GM23338 (cell line): ENCODE data around the gene MYO1F. TPM values are rescaled to one million over a fixed set of nuclear protein-coding genes. Genes with fewer than 3 reads are reported as not detected.

ENCODE experiments used
- ATAC-seq: fragments of 200-7000 bp; cut with Tn5 transposase; 3 replicates; pipeline ENCODE4 v1.9.1; 2020
- DNase-seq: peaks from one replicate; pipeline ENCODE4 v3.0.0-alpha.2; 2015; ENCODE audit warnings: low spot score
- H2AFZ ChIP-seq: fragments of 200-600 bp; sonication (generic); 2 replicates; pipeline ENCODE4 v1.8.0; 2016; ENCODE audit warnings: antibody characterized with exemption, mild to moderate bottlenecking, moderate library complexity
- H3F3A ChIP-seq: fragments of 200-600 bp; sonication (generic); replicated peaks from 2 replicates; pipeline ENCODE4 v1.8.0; 2017; ENCODE audit warnings: antibody characterized with exemption, mixed run types, low read depth
- H3K27ac ChIP-seq: fragments of 200-600 bp; sonication (generic); 2 replicates; pipeline ENCODE4 v1.6.1; 2016; ENCODE audit warnings: low read depth
- H3K27me3 ChIP-seq: fragments of 200-600 bp; sonication (generic); 2 replicates; pipeline ENCODE4 v1.8.0; 2016; ENCODE audit warnings: mild to moderate bottlenecking, mixed run types, moderate library complexity; ENCODE audit not compliant: insufficient read depth
- H3K36me3 ChIP-seq: fragments of 200-600 bp; sonication (generic); 2 replicates; pipeline ENCODE4 v1.8.0; 2016; ENCODE audit warnings: mild to moderate bottlenecking; ENCODE audit not compliant: insufficient read depth
- H3K4me1 ChIP-seq: fragments of 200-600 bp; sonication (generic); 2 replicates; pipeline ENCODE4 v1.8.0; 2016; ENCODE audit warnings: mild to moderate bottlenecking, moderate library complexity; ENCODE audit not compliant: insufficient read depth
- H3K4me2 ChIP-seq: fragments of 200-600 bp; sonication (generic); 2 replicates; pipeline ENCODE4 v1.7.1; 2017; ENCODE audit warnings: mixed run types
- H3K4me3 ChIP-seq: fragments of 200-600 bp; sonication (generic); 2 replicates; pipeline ENCODE4 v1.6.1; 2016; ENCODE audit warnings: mixed run types
- H3K79me2 ChIP-seq: fragments of 200-600 bp; sonication (generic); replicated peaks from 2 replicates; pipeline ENCODE4 v1.8.0; 2017; ENCODE audit warnings: mild to moderate bottlenecking; ENCODE audit not compliant: insufficient read depth
- H3K9me2 ChIP-seq: fragments of 200-600 bp; sonication (generic); 2 replicates; pipeline ENCODE4 v1.8.0; 2017; ENCODE audit not compliant: insufficient read depth
- H4K20me1 ChIP-seq: fragments of 200-600 bp; sonication (generic); replicated peaks from 2 replicates; pipeline ENCODE4 v1.8.0; 2017; ENCODE audit warnings: mild to moderate bottlenecking; ENCODE audit not compliant: insufficient read depth
- H3K27ac Mint-ChIP-seq: 2 replicates; pipeline ENCODE4 v1.8.0; 2020; ENCODE audit warnings: inconsistent platforms, mild to moderate bottlenecking, moderate library complexity, mixed read lengths
- H3K27me3 Mint-ChIP-seq: 3 replicates; pipeline ENCODE4 v1.8.0; 2022; ENCODE audit warnings: low read depth, mild to moderate bottlenecking, moderate library complexity, mixed read lengths, inconsistent platforms; ENCODE audit not compliant: insufficient read depth, poor library complexity
- H3K36me3 Mint-ChIP-seq: 3 replicates; pipeline ENCODE4 v1.8.0; 2021; ENCODE audit warnings: low read depth, mild to moderate bottlenecking, inconsistent platforms, moderate library complexity, mixed read lengths
- H3K4me1 Mint-ChIP-seq: 3 replicates; pipeline ENCODE4 v1.8.0; 2020; ENCODE audit warnings: mild to moderate bottlenecking, inconsistent platforms, mixed read lengths
- H3K4me3 Mint-ChIP-seq: 3 replicates; pipeline ENCODE4 v1.8.0; 2021; ENCODE audit warnings: moderate library complexity, mild to moderate bottlenecking, inconsistent platforms, mixed read lengths
- H3K9me3 Mint-ChIP-seq: 3 replicates; pipeline ENCODE4 v1.8.0; 2020; ENCODE audit warnings: moderate library complexity, mild to moderate bottlenecking, inconsistent platforms, mixed read lengths
- CREB1 ChIP-seq: fragments of 250-450 bp; sonication (Bioruptor Pico); IDR thresholded peaks from 2 replicates; pipeline ENCODE4 v1.5.0; 2020; ENCODE audit warnings: low read depth, mild to moderate bottlenecking, moderate library complexity
- CTCF ChIP-seq, 2 experiments: fragments of 200-600 bp in 1 of 2; sonication (generic) in 1 of 2; conservative IDR thresholded peaks; 2 replicates each; pipeline versions ENCODE4 v1.5.1 to v1.6.1; 2016 to 2017; ENCODE audit warnings: antibody characterized with exemption in 2 of 2, low read depth in 2 of 2, mild to moderate bottlenecking in 2 of 2, moderate library complexity in 1 of 2
- ETS1 ChIP-seq: IDR thresholded peaks from 2 replicates; pipeline ENCODE4 v1.6.1; 2016; ENCODE audit warnings: antibody characterized with exemption
- EZH2 ChIP-seq: fragments of 200-600 bp; sonication (generic); IDR thresholded peaks from one replicate; pipeline ENCODE4 v1.8.0; 2017; ENCODE audit warnings: antibody characterized with exemption, mild to moderate bottlenecking, low read depth; ENCODE audit not compliant: unreplicated experiment
- EZH2phosphoT487 ChIP-seq: fragments of 200-600 bp; sonication (generic); IDR thresholded peaks from one replicate; pipeline ENCODE4 v1.8.1; 2018; ENCODE audit warnings: antibody characterized with exemption; ENCODE audit not compliant: unreplicated experiment
- JUNB ChIP-seq: IDR thresholded peaks from one replicate; pipeline ENCODE4 v1.6.1; 2016; ENCODE audit warnings: antibody characterized with exemption; ENCODE audit not compliant: unreplicated experiment
- NANOG ChIP-seq: IDR thresholded peaks from 2 replicates; pipeline ENCODE4 v1.6.1; 2016; ENCODE audit warnings: antibody characterized with exemption, borderline replicate concordance
- POLR2AphosphoS5 ChIP-seq: IDR thresholded peaks from 2 replicates; pipeline ENCODE4 v1.6.1; 2016; ENCODE audit warnings: antibody characterized with exemption, low read depth
- REST ChIP-seq: IDR thresholded peaks from one replicate; pipeline ENCODE4 v1.6.1; 2018; ENCODE audit warnings: antibody characterized with exemption; ENCODE audit not compliant: unreplicated experiment
- STAT1 ChIP-seq: IDR thresholded peaks from one replicate; pipeline ENCODE4 v1.6.1; 2016; ENCODE audit warnings: antibody characterized with exemption; ENCODE audit not compliant: unreplicated experiment
- ZNF114 ChIP-seq: fragments of 250-450 bp; sonication (Bioruptor Pico); IDR thresholded peaks from 2 replicates; pipeline ENCODE4 v1.5.0; 2020; ENCODE audit warnings: mild to moderate bottlenecking, moderate library complexity
- ZNF331 ChIP-seq: fragments of 250-450 bp; sonication (Bioruptor Pico); IDR thresholded peaks from 2 replicates; pipeline ENCODE4 v1.5.0; 2020; ENCODE audit warnings: low read depth, mild to moderate bottlenecking, moderate library complexity
- ZNF462 ChIP-seq: fragments of 250-450 bp; sonication (Bioruptor Pico); IDR thresholded peaks from 2 replicates; pipeline ENCODE4 v1.5.0; 2020; ENCODE audit warnings: mild to moderate bottlenecking, moderate library complexity
- polyA plus RNA-seq: library from polyadenylated mRNA; unstranded; fragments of >200 nt; fragmentation: Nextera tagmentation; extraction: Ambion mirVana; gene quantifications from 2 replicates; pipeline ENCODE4 v1.2.1, GENCODE V29; 2016
- total RNA-seq: library from RNA; depleted of rRNA; stranded (reverse); fragments of >200 nt; shearing (Covaris generic); gene quantifications from 2 replicates; pipeline ENCODE4 v1.2.3, GENCODE V29; 2014

Gene MYO1F
- total and polyA plus RNA-seq, 2 experiments from 2014 or later, result 3.9 to 5.7 TPM

GRCh38 chr19:8532225-8532624 lies 45.0 kb downstream of the MYO1F start:
- no peak overlapping the region for H3K4me3 Mint-ChIP-seq
- no peak for ATAC-seq
- H3K9me3 Mint-ChIP-seq, result no peaks in the 10 kb centered on the region; the same call in 2 of the 3 replicates
- H3K27me3 ChIP-seq, result no peaks in the 10 kb centered on the region
- H3K27ac ChIP-seq, result no peak overlapping the region
- no peaks in the 10 kb centered on the region for H3K9me2 ChIP-seq
- no peaks in the 10 kb centered on the region for H3K36me3 ChIP-seq
- no peak overlapping the region for H3K27ac Mint-ChIP-seq
- peaks cover 9% of the 10 kb centered on the region for H3K4me1 ChIP-seq
- no peaks in the 10 kb centered on the region for H3K36me3 Mint-ChIP-seq
- H3K4me3 ChIP-seq, result no peak overlapping the region
- TF ChIP-seq ZNF331 (no peak), ZNF462 (CRISPR knock-in tag) (no peak), CTCF (conservative IDR thresholded peaks at IDR 0.05; ENCODE audit: low read depth in 2 of 2) (no peak), NANOG (no peak), ETS1 (no peak), EZH2 (no peak), REST (no peak), EZH2phosphoT487 (no peak), STAT1 (no peak), CREB1 (CRISPR knock-in tag) (no peak), ZNF114 (CRISPR knock-in tag) (no peak), JUNB (no peak), POLR2AphosphoS5 (no peak)
- DNase-seq, result no peak
- no peak overlapping the region for H3K4me2 ChIP-seq
- 0 out of 2 replicates have a peak, but pooled peaks cover 3% of the 10 kb centered on the region for H3F3A ChIP-seq
- H3K27me3 Mint-ChIP-seq, result peaks cover 13% of the 10 kb centered on the region
- no peak overlapping the region for H2AFZ ChIP-seq
- peaks cover 3% of the 10 kb centered on the region; the same call in 1 of the 2 replicates for H4K20me1 ChIP-seq
- peaks cover 12% of the 10 kb centered on the region; the same call in 2 of the 3 replicates for H3K4me1 Mint-ChIP-seq
- H3K79me2 ChIP-seq, result no peaks in the 10 kb centered on the region
